GM18511 (cell line): ENCODE data around the gene KAZN.
"Not testable (repeated sequence)": the region's sequence is repeated elsewhere in the genome, so short reads cannot be mapped to it uniquely, and the experiment has no call there.

Experiments
- ATAC-seq: cut with Tn5 transposase; IDR thresholded peaks from one replicate; pipeline ENCODE4 v1.9.1; 2021; ENCODE audit warnings: mild to moderate bottlenecking, moderate library complexity; ENCODE audit not compliant: unreplicated experiment

The KAZN gene

DNA sequence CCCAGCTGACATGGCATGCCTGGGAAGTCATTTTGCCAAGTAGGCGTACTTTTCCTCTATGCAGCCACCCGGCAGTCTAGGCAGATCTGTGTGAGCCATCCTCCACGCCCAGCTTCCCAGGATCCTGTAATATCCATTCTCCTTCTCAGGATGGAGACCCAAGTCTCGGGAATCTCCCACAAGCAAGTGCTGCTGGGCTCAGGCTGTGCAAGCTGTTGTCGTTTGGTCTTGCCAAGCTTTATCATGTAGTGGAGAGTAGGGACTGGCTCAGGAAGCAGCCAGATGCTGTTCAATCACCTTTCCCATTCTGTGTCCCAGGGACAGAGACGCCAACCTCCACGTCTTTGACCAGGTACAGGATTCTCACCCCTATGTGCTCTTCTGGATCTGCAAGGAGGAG, 363.9 kb downstream of the KAZN start:
- no peak for ATAC-seq

DNA sequence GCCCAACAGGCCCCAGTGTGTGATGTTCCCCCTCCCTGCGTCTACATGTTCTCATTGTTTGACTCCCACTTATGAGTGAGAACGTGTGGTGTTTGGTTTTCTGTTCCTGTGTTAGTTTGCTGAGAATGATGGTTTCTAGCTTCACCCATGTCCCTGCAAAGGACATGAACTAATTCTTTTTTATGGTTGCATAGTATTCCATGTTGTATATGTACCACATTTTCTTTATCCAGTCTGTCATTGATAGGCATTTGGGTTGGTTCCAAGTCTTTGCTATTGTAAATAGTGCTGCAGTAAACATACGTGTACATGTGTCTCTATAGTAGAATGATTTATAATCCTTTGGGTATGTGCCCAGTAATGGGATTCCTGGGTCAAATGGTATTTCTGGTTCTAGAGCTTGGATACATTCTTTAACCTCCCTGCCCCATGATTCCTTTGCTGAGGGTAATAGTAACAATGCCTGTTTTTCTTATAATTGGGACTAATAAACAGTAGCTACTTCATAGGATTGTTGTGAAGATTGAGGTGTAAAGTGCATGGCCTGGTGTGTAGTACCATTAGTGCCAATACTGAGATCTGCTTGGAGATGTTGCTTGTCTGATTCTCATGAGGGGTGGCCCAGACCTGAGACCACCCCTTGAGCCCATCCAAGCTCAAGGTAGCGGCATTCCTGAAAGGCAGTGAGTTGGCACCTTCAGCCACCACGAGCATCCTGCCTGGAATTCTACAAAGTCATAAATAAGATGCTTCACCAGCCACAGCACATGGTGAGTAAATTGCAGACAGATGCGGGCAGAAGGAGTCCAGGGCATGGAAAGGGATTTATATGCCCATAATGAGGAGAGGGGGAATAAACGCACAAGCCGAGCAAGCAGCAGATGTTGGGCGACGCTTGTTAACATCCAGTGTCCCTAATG, 365.6 kb downstream of the KAZN start:
- not testable (repeated sequence) for ATAC-seq

DNA sequence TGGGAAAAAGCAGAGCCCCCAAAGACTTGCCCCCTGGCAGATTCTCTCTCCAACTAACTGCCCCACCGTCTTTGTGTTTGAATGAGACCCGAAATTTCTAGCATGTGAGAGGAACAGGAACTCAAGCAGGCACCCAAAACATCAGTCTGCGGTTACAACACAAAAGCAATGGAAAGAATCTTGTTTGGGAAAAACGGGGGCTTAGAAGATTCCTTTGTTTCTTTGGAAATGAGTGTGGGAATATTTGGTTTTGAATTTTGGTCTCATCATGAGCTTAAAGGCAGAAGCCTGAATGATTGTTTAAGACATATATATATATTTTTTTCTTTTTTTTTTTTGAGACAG, 366.2 kb downstream of the KAZN start:
- no peak for ATAC-seq

DNA sequence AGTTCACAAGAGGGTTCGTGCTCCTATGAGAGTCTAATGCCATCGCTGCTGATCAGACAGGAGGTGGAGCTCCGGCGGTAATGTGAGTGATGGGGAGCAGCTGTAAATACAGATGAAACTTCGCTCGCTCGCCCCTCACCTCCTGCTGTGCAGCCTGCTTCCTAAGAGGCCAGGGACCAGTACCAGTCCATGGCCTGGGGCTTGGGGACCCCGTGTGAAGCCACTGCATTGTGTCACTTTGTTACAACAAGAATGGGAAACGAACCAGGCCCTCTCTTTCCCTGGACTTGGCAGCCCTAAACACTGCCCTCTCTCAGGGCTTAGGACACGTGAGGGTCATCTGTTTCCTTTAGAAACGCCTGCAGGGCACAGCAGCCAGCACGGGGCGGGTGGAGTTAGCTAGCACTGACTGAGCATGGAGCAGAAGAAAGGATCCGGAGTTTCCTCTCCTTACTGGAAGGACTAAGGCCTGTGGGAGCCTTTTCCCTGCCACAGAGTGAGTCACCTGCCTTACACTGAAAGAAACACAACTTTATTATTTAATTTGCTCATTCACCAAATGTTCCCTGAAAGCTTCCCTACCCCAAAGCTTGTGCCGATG, 369.9 kb downstream of the KAZN start:
- ATAC-seq: no peak

DNA sequence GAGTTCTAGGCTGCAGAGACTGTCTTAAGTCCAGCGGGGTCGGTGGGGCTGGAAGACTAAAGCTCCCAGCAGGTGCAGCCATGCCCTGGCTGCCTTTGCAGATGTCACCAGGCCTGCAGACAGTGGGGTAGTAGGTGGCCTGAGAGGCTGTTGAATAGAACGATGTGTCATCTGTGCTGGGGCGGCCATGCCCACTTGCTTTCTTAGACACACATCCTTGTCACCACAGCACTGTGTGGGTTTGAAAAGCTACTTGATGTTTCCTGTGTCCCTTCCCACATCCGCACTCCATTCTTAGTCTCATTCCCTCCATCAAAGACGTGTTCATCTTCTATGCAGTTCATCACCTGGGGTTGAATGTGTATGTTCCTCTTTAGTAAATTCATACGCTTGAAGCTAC, 370.5 kb downstream of the KAZN start:
- no peak for ATAC-seq

DNA sequence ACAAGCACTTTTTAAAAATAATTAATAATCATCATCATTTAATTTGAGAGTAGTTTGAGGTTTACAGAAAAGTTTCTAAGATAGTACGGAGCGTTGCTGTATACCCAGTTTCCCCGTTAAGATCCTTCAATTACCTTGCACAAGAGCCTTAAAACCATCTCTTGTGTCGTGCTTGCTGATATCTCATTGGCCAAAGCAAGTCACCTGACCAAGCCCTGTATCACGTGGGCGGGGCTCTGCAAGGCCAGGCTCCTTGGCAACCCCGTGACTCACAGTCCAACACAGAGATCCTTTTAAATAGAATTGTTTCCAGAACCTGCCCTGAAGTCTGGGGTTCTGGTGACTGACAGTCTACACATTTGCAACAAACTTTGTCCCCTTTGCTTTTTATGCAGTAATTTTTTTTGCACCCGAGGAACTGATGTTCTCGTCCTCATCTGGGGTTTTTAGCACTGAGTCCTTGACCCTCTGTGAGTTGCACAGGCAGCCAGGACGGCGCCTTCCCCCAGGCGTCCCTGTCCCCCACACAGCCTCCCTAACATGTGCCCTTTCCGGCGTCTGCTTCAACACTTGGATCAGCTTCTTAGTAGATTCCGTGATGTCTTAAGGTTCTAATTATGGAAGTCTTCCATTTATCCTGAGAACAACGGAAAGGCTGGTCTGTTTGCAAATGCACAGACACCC, 371.8 kb downstream of the KAZN start:
- ATAC-seq: no peak

DNA sequence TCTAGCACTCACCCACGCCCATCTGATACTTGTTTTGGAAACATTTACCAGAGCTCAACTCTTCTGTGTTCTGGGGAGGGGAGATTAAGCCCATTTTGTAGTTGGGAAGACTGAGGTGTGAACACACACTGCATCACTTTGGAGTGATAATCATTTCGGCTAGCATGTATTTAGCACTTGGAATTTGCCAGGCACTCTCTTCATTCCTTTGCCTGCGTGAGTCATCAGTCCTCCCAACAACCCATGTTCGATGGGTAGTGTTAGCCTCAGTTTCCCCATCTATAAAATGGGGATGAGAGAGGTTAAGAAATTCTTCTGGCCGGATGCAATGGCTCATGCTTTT, 372.3 kb downstream of the KAZN start:
- ATAC-seq: no peak

DNA sequence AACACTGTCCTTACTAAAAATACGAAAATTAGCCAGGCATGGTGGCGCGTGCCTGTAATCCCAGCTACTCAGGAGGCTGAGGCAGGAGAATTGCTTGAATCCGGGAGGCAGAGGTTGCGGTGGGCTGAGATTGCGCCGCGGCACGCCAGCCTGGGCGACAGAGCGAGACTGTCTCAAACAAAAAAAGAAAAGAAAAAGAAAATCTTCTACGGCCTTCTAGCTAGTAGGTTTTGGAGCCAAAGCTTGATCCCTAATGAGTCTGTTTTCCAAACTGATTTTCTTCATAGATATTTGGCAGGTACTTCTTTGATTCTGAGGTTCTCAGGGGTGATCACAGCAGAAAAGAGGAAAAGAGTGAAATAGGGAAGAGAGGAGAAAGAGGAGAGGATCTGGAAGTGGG, 372.7 kb downstream of the KAZN start:
- ATAC-seq: no peak

DNA sequence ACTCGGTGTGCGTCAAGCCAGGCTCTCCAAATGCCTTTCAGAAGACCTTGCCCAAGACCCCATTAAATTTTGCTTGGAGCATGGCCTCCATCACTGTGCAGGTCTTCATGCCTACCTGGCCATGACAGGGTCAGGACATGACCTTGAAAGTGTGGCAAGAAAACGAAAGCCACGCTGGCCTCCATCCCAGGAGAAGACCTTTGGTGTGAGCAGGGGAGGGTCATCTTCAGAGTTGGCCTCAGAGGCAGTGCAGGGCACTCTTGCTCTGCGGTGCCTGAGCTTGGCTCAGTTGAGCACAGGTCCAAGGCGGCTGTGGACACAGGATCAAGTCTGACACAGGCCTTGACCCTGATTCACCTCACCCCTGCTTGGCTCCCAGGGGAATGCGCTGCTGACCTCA, 373.6 kb downstream of the KAZN start:
- no peak for ATAC-seq

DNA sequence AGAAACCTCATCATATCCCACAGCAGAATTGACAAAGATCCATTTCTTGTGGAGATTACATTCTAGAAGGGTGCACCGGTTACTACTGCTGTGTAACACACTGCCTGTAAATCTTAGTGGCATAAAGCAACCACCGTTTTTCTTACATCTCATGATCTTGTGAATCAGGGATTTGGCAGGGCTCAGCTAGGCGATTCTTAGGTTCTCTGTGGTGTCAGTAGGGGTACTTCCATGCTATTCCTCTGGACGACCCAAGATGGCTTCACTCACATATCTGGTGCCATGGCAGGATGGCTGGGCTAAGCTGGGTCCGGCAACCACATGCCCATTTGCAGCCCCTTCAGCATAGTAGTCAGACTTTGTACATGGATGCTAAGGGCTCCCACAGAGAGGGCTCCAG, 375.3 kb downstream of the KAZN start:
- no peak for ATAC-seq

DNA sequence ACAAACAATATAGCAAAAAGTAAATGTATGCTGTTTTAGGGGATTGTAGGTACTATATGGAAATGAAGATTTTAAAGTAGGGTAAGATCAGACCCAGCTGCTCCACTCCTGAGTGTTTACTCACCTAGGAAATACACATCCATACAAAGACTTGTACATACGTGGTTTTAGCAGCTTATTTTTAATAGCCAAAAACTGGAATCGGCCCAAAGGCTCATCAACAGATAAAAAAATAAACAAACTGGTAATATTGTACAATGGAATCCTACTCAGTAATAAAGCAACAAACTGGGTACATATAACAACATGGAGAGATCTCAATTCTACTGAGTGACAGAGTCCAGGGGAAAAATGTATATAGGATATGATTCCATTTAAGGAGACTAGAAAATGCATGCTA, 375.9 kb downstream of the KAZN start:
- no peak for ATAC-seq

DNA sequence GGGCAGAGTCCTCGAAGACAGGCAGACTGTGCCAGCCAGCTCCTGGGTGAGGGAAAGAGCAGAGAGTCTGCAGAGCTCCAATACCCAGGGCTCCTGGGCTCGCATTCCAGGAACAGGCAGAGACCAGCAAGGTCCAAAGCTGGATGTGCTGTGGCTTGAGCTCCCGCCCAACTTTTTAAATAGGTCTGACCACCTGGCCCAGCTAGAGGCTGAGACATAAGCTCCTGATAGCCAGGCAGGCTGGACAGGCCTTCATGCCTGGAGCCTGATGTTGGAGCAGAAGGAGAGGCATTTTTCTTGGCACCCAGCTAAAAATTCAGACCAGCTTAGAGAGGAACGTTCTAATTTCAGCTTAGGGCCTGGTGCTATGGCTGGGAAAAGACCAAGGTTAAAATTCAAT, 376.6 kb downstream of the KAZN start:
- no peak for ATAC-seq

DNA sequence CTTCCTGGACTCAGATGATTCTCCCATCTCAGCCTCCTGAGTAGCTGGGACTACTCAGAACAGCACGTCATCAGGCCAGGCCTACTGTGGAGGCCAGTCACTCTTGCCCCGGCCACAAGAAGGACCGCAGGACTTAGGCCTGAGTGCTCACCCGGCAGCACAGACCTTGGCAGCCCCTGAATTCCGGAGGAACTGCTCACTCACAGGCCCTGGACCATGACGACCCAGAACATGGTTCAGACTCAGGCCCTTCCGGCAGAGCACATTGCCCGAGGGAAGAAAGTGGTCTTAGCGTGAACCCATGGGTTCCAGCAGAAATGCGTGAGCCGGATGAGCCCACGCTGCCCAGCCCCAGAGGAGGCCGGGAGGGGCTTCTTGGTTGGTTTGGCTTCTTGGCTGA, 377.8 kb downstream of the KAZN start:
- ATAC-seq: no peak

DNA sequence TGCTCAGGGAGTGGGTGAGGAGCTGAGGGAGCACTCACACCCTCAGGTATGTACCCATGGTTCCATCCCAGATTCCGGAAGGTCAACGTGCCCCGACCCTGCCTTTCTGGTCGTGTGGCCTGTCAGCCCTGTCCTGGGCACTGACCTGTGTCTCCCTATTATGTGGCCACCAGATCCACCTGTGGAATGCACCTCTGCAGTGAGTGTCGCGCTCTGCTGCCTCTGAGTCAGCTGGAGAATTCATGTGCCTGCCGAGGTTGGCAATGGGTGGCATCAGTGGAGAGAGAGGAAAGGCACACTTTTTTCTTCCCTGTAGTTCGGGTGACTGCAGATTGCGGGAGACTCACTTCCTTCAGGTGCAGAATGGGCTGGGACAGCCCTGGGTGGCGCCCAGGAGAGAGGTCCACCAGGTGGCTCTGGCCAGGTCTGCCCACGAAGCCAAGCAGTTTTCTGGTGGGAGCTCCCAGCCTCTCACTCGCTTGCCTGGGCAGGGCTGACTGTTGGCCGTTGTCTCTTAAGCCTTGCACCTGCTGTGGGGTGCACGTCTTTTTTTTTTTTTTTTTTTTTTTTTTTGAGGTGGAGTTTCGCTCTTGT, 378.9 kb downstream of the KAZN start:
- ATAC-seq: no peak

DNA sequence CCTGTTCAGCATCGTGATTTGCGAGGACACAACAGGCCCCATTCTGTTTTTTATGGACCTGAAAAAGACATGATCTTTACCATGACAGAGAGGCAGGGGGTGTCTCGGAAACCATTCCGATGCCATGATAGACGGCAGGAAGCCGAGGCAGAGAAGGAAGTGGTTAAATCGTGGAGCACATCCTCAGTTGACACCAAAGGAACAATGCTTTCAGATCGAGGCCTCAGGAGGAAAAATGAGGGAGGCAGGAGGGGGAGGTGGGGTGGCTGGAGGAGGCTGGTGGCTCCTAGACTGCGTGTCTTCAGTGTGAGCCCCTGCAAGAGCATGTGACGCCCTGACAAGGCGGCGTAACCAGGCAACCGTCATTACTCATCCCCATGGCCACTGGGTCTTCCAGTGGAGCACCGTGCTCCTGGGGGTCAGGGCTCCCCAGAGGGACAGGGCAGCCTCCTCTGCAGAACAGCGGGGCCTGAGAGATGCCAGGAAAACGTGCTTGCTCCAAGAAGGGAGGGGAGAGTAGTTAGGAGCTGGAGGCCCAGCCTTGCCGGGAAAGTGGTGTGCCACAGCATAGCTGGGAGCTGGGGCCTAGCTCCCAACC, 382.2 kb downstream of the KAZN start:
- ATAC-seq: no peak

DNA sequence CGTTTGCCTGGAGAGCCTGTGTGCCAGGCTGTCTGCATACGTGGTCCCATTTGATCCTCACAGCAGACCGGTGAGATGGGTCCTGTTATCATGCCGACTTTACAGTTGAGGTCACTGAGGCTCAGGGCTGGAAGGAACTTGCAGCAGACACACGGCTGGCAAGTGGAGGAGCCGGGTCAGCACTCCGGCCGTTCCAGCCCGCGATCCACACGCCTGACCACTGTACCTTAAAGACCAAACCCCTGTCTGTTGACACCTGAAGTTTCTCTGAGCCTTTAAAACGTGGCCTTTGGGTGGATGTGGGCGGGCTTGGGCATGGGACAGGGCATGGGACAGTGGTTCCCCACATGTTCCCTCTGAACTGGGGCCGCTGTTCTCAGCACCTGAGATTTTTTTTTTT, 383.5 kb downstream of the KAZN start:
- ATAC-seq: no peak

DNA sequence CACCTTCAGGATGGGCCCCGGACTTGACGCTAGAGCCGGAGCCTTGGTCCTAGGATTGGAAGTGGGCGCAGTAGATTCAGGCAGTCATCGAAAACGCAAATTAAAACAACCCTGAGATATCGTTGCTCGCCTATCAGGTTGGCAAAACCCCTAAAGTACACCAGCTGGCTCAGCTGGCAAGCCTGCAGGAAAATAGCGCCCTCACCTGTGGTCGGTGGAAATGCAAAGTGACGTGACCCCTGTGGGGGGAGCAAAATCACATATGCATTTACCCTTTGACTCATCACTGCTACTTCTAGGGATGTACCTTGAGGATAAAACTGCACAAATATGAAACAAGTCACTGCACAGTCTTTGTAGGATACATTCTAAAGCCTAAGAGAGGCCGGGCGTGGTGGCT, 384.8 kb downstream of the KAZN start:
- ATAC-seq: no peak

DNA sequence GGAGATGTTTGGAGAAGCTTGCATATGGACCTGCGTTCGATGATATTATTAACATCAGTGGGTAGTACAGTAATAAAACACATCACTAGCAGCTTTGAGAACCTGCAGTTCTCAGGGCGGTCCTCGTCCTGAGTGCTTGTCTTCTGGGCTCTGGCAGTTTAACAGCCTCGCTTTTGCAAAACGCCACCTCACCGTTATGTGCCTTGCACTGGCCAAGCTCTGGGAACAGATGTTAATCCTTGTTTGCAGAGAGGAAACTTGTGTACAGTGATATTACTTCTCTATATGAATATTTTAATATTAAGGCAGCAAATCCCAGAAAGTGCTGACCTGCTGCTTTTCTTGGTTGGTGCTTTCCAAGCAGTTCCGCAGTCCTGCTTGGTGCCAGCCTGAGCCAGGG, 387.7 kb downstream of the KAZN start:
- ATAC-seq: no peak

DNA sequence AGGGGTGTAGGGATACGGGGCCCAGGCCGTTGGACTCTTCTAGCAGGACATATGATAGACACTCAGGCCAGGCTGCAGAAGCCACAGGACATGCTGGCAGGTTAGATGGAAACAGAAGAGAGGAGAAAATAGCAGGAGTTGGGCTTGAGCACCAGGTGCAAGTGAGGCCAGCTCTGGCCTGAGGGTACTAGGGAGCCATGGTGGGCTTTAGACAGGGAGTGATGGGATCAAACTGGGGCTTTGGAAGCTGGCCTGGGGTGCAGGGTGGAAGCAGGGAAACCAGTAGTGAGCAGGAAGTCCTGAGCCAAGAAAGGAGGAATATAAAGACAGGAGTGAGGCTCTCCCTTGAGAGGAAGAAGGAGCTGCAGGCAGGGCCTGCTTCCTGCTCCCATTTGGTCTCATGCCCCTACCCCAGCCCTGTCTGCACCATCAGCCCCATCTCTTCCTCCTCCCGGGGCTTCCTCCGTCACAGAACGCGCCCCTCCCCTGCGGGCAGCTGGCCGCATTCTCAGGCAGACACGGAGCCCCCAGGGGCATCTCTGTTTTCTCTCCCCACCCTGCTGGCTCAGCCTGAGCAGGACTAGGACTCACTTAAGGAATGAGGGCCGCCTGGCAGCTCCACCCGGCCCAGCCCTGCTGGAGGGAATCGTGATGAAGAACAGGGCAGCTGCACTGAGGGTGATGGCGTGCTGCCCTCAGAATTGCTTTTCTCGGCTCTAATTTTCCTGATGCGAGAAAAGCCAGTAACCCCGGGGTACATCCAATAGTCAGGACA, 389.5 kb downstream of the KAZN start:
- no peak for ATAC-seq

DNA sequence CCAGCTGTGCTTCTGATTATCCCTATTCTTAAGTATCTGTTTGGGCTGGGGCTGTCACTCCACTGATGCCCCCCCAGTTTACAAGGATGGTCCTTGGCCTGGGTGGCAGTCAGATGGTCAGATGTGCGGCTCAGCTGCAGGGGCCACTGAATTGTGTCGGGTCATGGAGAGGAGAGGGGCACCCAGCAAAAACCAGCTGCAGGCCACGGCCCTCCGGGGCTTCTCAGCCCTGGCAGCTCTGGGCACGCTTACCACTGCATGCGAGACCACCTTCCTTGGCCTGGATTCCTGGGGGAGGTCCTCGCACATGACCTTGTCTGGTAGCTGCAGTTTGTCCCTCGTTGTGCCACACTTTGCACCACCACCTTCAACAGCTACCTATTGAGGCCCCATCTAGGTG, 390.2 kb downstream of the KAZN start:
- no peak for ATAC-seq
